SHP77 (cell line): ENCODE data around the gene ANKRD42.
A peak's percentile ranks its signal among the peaks of the same experiment; 100 is the strongest.
"Not testable (repeated sequence)": the region's sequence is repeated elsewhere in the genome, so short reads cannot be mapped to it uniquely, and the experiment has no call there.

ENCODE experiments used
- DNase-seq, 2 experiments: peaks; one replicate each; lab custom pipeline; 2025; lab: John Stamatoyannopoulos, UW

The ANKRD42 gene

GRCh38 chr11:83172551-83172950 lies 21.0 kb upstream of the ANKRD42 start:
- no peak for DNase-seq

GRCh38 chr11:83174008-83174407 lies 19.5 kb upstream of the ANKRD42 start:
- no peak for DNase-seq

- DNase-seq: no peak
Observed at GRCh38 chr11:83175815-83176214, 17.7 kb upstream of the ANKRD42 start.

GRCh38 chr11:83181815-83182214 lies 11.7 kb upstream of the ANKRD42 start:
- no peak for DNase-seq

- DNase-seq: no peak
Observed at GRCh38 chr11:83185767-83186166, 7.7 kb upstream of the ANKRD42 start.

- DNase-seq: no peak
Observed at GRCh38 chr11:83187465-83187864, 6.0 kb upstream of the ANKRD42 start.

GRCh38 chr11:83191491-83191890 lies 2.0 kb upstream of the ANKRD42 start:
- DNase-seq: no peak

- no peak for DNase-seq
Observed at GRCh38 chr11:83191986-83192385, 1.5 kb upstream of the ANKRD42 start.

- DNase-seq: no peak
Observed at GRCh38 chr11:83192606-83193245, 786 bp upstream of the ANKRD42 start.

- DNase-seq: peak in 1 of 2 experiments; percentile 14
Observed at GRCh38 chr11:83194281-83195142, 1.0 kb downstream of the ANKRD42 start.

GRCh38 chr11:83195143-83195466 lies 1.6 kb downstream of the ANKRD42 start:
- DNase-seq: no peak

- no peak for DNase-seq
Observed at GRCh38 chr11:83195649-83196048, 2.1 kb downstream of the ANKRD42 start.

- no peak for DNase-seq
Observed at GRCh38 chr11:83200035-83200434, 6.5 kb downstream of the ANKRD42 start.

GRCh38 chr11:83205608-83206185 lies 12.2 kb downstream of the ANKRD42 start:
- no peak for DNase-seq

GRCh38 chr11:83206221-83206620 lies 12.7 kb downstream of the ANKRD42 start:
- no peak for DNase-seq

GRCh38 chr11:83206771-83207382 lies 13.4 kb downstream of the ANKRD42 start:
- DNase-seq: not testable (repeated sequence)

GRCh38 chr11:83219095-83219494 lies 25.6 kb downstream of the ANKRD42 start:
- DNase-seq: peak in 1 of 2 experiments; percentile 4

GRCh38 chr11:83220260-83220659 lies 26.7 kb downstream of the ANKRD42 start:
- peak in 1 of 2 experiments; percentile 3 for DNase-seq

- no peak for DNase-seq
Observed at GRCh38 chr11:83221694-83222093, 28.2 kb downstream of the ANKRD42 start.

- DNase-seq: no peak
Observed at GRCh38 chr11:83222499-83222898, 29.0 kb downstream of the ANKRD42 start.

GRCh38 chr11:83223457-83223856 lies 29.9 kb downstream of the ANKRD42 start:
- no peak for DNase-seq

GRCh38 chr11:83235825-83236224 lies 42.3 kb downstream of the ANKRD42 start:
- DNase-seq: no peak

- DNase-seq: no peak
Observed at GRCh38 chr11:83238111-83238510, 44.6 kb downstream of the ANKRD42 start.
